WTC11 (cell line): Measurements from ENCODE around the gene UBL4B. TPM values are rescaled to one million over a fixed set of nuclear protein-coding genes. Genes with fewer than 3 reads are reported as not detected.

Experiments
- ATAC-seq: fragments of 200-7000 bp; cut with Tn5 transposase; 2 replicates; pipeline ENCODE4 v1.10.0; 2021; ENCODE audit warnings: mild to moderate bottlenecking, moderate library complexity
- CTCF ChIA-PET: fragments of 300-600 bp; sonication (Branson Sonifier 250); formaldehyde crosslinking; loops from one replicate; lab custom pipeline; 2021; ENCODE audit warnings: antibody characterized with exemption; lab: Charles Lee
- POLR2A ChIA-PET: fragments of 350-600 bp; sonication (Branson Sonifier 250); formaldehyde crosslinking; loops from one replicate; lab custom pipeline; 2021; ENCODE audit warnings: antibody characterized with exemption; lab: Charles Lee
- DNase-seq: peaks from one replicate; pipeline ENCODE4 v3.0.0; 2021; ENCODE audit warnings: low spot score
- H3K27ac Mint-ChIP-seq: 2 replicates; pipeline ENCODE4 v1.8.0; 2021; ENCODE audit warnings: mixed read lengths
- H3K27me3 Mint-ChIP-seq: 2 replicates; pipeline ENCODE4 v1.8.0; 2021; ENCODE audit warnings: low read depth, mild to moderate bottlenecking, moderate library complexity, mixed read lengths
- H3K36me3 Mint-ChIP-seq: 2 replicates; pipeline ENCODE4 v1.8.0; 2021; ENCODE audit warnings: mixed read lengths
- H3K4me1 Mint-ChIP-seq: 2 replicates; pipeline ENCODE4 v1.8.0; 2022; ENCODE audit warnings: mixed read lengths
- H3K4me3 Mint-ChIP-seq: 2 replicates; pipeline ENCODE4 v1.8.0; 2021; ENCODE audit warnings: mild to moderate bottlenecking, moderate library complexity, mixed read lengths
- H3K9me3 Mint-ChIP-seq: 2 replicates; pipeline ENCODE4 v1.8.0; 2021; ENCODE audit warnings: mixed read lengths
- ARID4B ChIP-seq: sonication (generic); formaldehyde crosslinking; IDR thresholded peaks from 2 replicates; pipeline ENCODE4 v1.8.0; 2023; ENCODE audit warnings: missing genetic modification reagents, mild to moderate bottlenecking, borderline replicate concordance
- ATF2 ChIP-seq: sonication (generic); formaldehyde crosslinking; IDR thresholded peaks from 2 replicates; pipeline ENCODE4 v1.8.1; 2022; ENCODE audit warnings: low read depth, missing genetic modification reagents, borderline replicate concordance
- ATF6 ChIP-seq: sonication (generic); formaldehyde crosslinking; IDR thresholded peaks from 2 replicates; pipeline ENCODE4 v1.8.1; 2023; ENCODE audit warnings: mild to moderate bottlenecking, missing genetic modification reagents
- CDX4 ChIP-seq: fragments of 250-450 bp; sonication (Bioruptor Pico); IDR thresholded peaks from 2 replicates; pipeline ENCODE4 v1.9.0; 2021; ENCODE audit warnings: moderate library complexity, mild to moderate bottlenecking, inconsistent platforms, borderline replicate concordance
- EMX1 ChIP-seq: fragments of 250-450 bp; sonication (Bioruptor Pico); IDR thresholded peaks from 2 replicates; pipeline ENCODE4 v1.8.0; 2021; ENCODE audit warnings: mild to moderate bottlenecking
- FOXJ3 ChIP-seq: sonication (generic); formaldehyde crosslinking; IDR thresholded peaks from 2 replicates; pipeline ENCODE4 v1.9.0; 2021; ENCODE audit warnings: missing genetic modification reagents, mild to moderate bottlenecking, borderline replicate concordance
- FOXK1 ChIP-seq: sonication (generic); formaldehyde crosslinking; IDR thresholded peaks from 2 replicates; pipeline ENCODE4 v1.8.0; 2022; ENCODE audit warnings: mild to moderate bottlenecking, moderate library complexity, missing genetic modification reagents
- HMGXB4 ChIP-seq: sonication (generic); formaldehyde crosslinking; IDR thresholded peaks from 2 replicates; pipeline ENCODE4 v1.8.1; 2023; ENCODE audit warnings: mild to moderate bottlenecking, moderate library complexity, missing genetic modification reagents
- IRF1 ChIP-seq: sonication (generic); formaldehyde crosslinking; IDR thresholded peaks from 2 replicates; pipeline ENCODE4 v1.8.0; 2023; ENCODE audit warnings: missing genetic modification reagents
- IRF2 ChIP-seq: sonication (generic); formaldehyde crosslinking; IDR thresholded peaks from 2 replicates; pipeline ENCODE4 v1.8.0; 2022; ENCODE audit warnings: low read depth, missing genetic modification reagents, borderline replicate concordance
- NR3C1 ChIP-seq: sonication (generic); formaldehyde crosslinking; conservative IDR thresholded peaks from 2 replicates; pipeline ENCODE4 v1.8.1; 2023; ENCODE audit warnings: low read depth, mild to moderate bottlenecking, missing genetic modification reagents
- TP53 ChIP-seq: sonication (generic); formaldehyde crosslinking; IDR thresholded peaks from 2 replicates; pipeline ENCODE4 v1.8.1; 2023; ENCODE audit warnings: mild to moderate bottlenecking, missing genetic modification reagents
- ZBTB43 ChIP-seq: sonication (generic); formaldehyde crosslinking; IDR thresholded peaks from 2 replicates; pipeline ENCODE4 v1.8.1; 2023; ENCODE audit warnings: mild to moderate bottlenecking, missing genetic modification reagents
- ZNF317 ChIP-seq: sonication (generic); formaldehyde crosslinking; IDR thresholded peaks from 2 replicates; pipeline ENCODE4 v1.8.1; 2023; ENCODE audit warnings: low read depth, mild to moderate bottlenecking, moderate library complexity, missing genetic modification reagents, borderline replicate concordance
- ZNF425 ChIP-seq: fragments of 250-450 bp; sonication (Bioruptor Pico); conservative IDR thresholded peaks from 2 replicates; pipeline ENCODE4 v1.9.0; 2021; ENCODE audit warnings: mild to moderate bottlenecking
- total RNA-seq: library from RNA; stranded (reverse); gene quantifications from 3 replicates; pipeline ENCODE4 v1.2.3, GENCODE V29; 2021

The UBL4B gene
- total RNA-seq, 1 experiment from 2014 or later, result 0.11 TPM

GRCh38 chr1:110113551-110113950, 1.3 kb downstream of the UBL4B start (continued):
- TF ChIP-seq CDX4 (no peak), IRF2 (no peak), TP53 (CRISPR knock-in tag) (no peak), HMGXB4 (CRISPR knock-in tag) (no peak), ATF6 (CRISPR knock-in tag) (no peak), EMX1 (CRISPR knock-in tag) (no peak), ATF2 (CRISPR knock-in tag) (no peak), ZBTB43 (CRISPR knock-in tag) (no peak), ZNF425 (CRISPR knock-in tag) (no peak), ARID4B (CRISPR knock-in tag) (no peak)

- Mint-ChIP-seq H3K27ac (no peak overlapping the region), H3K9me3 (no peaks in the 10 kb centered on the region; the same call in 1 of the 2 replicates), H3K4me1 (0 out of 2 replicates have a peak, but pooled peaks cover 4% of the 10 kb centered on the region), H3K27me3 (no peaks in the 10 kb centered on the region; the same call in 1 of the 2 replicates), H3K36me3 (no peaks in the 10 kb centered on the region), H3K4me3 (no peak overlapping the region)
- TF ChIP-seq FOXK1 (CRISPR knock-in tag) (no peak), NR3C1 (CRISPR knock-in tag) (no peak), ZNF317 (CRISPR knock-in tag) (no peak), IRF1 (CRISPR knock-in tag) (no peak), FOXJ3 (CRISPR knock-in tag) (no peak)
- POLR2A ChIA-PET, result no interaction called here
- ATAC-seq (no peak), DNase-seq (no peak)
- CTCF ChIA-PET, result interaction anchor here (0.7 to 7.1 kb wide), 6 partner anchors 9 to 60 kb away, joined by 3 to 95 read pairs (median 4); no protein-coding TSS in a partner anchor
Measured at GRCh38 chr1:110114173-110114572, 1.9 kb downstream of the UBL4B start.
